ENCODE data around the gene WDR59.

Gene WDR59

GRCh38 chr16:74984529-74985296, at the start of gene WDR59:
Gene WDR59 (minus strand): TSS chr16:74985123. CDS start chr16:74985017, 106 bp downstream.
- no peaks in the 10 kb centered on the region for H3K9me3 Mint-ChIP-seq
- H3K36me3 Mint-ChIP-seq (ENCODE audit: low read depth): peaks cover 5% of the 10 kb centered on the region
- H3K4me3 Mint-ChIP-seq: peak within 1 kb of the TSS; percentile 94 to 99 (median 99)
- no peak for TF ChIP-seq CTCF (IDR thresholded peaks at IDR 0.05; ENCODE audit: unreplicated experiment in 3 of 3)
- no peaks in the 10 kb centered on the region for H3K27me3 Mint-ChIP-seq (ENCODE audit: low read depth)
- peaks cover 9% of the 10 kb centered on the region for H3K4me1 Mint-ChIP-seq
- H3K27ac Mint-ChIP-seq: peak within 1 kb of the TSS; percentile 51 to 90 (median 88)

DNA sequence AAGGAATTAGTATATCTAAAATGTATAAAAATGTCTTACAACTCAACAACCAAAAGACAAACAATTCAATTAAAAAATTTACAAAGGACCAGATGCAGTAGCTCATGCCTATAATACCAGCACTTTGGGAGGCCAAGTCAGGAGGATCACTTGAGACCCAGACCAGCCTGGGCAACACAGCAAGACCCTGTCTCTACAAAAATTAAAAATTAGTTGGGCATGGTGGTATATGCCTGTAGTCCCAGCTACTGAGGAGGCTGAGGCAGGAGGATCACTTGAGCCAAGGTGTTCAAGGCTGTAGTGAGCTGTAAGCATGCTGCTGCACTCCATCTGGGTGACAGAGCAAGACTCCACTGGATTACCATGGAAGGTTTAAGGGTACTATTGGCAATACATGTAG, 47.7 kb upstream of the WDR59 start:
- H3K4me3 Mint-ChIP-seq: no peak overlapping the region
- no peak for TF ChIP-seq CTCF (IDR thresholded peaks at IDR 0.05; ENCODE audit: unreplicated experiment in 3 of 3)
- H3K36me3 Mint-ChIP-seq (ENCODE audit: low read depth): peaks cover 48% of the 10 kb centered on the region
- H3K27me3 Mint-ChIP-seq (ENCODE audit: low read depth): no peaks in the 10 kb centered on the region
- H3K27ac Mint-ChIP-seq: no peak overlapping the region
- peaks cover 14% of the 10 kb centered on the region for H3K9me3 Mint-ChIP-seq
- peaks cover 4% of the 10 kb centered on the region for H3K4me1 Mint-ChIP-seq

- H3K4me1 Mint-ChIP-seq: peaks cover 18% of the 10 kb centered on the region
- no peaks in the 10 kb centered on the region for H3K27me3 Mint-ChIP-seq (ENCODE audit: low read depth)
- H3K4me3 Mint-ChIP-seq: no peak overlapping the region
These were observed 44.9 kb upstream of the WDR59 start for GRCh38 chr16:75029854-75030253.

GRCh38 chr16:75028544-75029135, 43.7 kb upstream of the WDR59 start:
- H3K27me3 Mint-ChIP-seq (ENCODE audit: low read depth): no peaks in the 10 kb centered on the region
- no peaks in the 10 kb centered on the region for H3K9me3 Mint-ChIP-seq
- no peak overlapping the region for H3K4me3 Mint-ChIP-seq
- H3K36me3 Mint-ChIP-seq (ENCODE audit: low read depth): peaks cover 23% of the 10 kb centered on the region
- H3K27ac Mint-ChIP-seq: no peak overlapping the region
- H3K4me1 Mint-ChIP-seq: peaks cover 22% of the 10 kb centered on the region
- no peak for TF ChIP-seq CTCF (IDR thresholded peaks at IDR 0.05; ENCODE audit: unreplicated experiment in 3 of 3)

More at GRCh38 chr16:75029854-75030253, 44.9 kb upstream of the WDR59 start:
- no peaks in the 10 kb centered on the region for H3K9me3 Mint-ChIP-seq
- H3K36me3 Mint-ChIP-seq (ENCODE audit: low read depth): peaks cover 28% of the 10 kb centered on the region
- no peak overlapping the region for H3K27ac Mint-ChIP-seq
- TF ChIP-seq CTCF (IDR thresholded peaks at IDR 0.05; ENCODE audit: unreplicated experiment in 3 of 3): no peak

- Mint-ChIP-seq H3K27ac (no peak overlapping the region), H3K27me3 (ENCODE audit: low read depth) (no peaks in the 10 kb centered on the region), H3K36me3 (ENCODE audit: low read depth) (peaks cover 30% of the 10 kb centered on the region), H3K9me3 (peaks cover 4% of the 10 kb centered on the region), H3K4me1 (peaks cover 26% of the 10 kb centered on the region), H3K4me3 (no peak overlapping the region)
- TF ChIP-seq CTCF (IDR thresholded peaks at IDR 0.05; ENCODE audit: unreplicated experiment in 3 of 3): no peak
These were observed 42.8 kb upstream of the WDR59 start for GRCh38 chr16:75027520-75028300.
